ENCODE measurements around the gene USP33. TPM values are rescaled to one million over a fixed set of nuclear protein-coding genes. Genes with fewer than 3 reads are reported as not detected.

The USP33 gene
- total RNA-seq, 1 experiment from 2014 or later = 36.1 TPM

DNA sequence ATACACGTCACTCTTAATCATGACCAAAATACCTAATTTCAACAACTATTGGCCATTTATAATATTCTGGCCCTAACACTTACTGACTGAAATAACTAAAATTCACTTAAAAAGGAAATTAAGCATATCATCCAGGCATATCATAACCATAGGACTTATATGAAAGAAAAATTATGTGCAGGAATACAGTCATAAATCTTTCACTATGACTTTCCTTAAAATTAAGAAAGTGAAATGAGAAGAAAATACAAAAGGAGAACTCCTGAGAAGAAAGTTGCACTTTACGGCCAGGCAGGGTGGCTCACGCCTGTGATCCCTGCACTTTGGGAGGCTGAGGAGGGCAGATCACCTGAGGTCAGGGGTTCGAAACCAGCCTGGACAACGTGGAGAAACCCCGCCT, 86.6 kb downstream of the USP33 start:
- POLR2A ChIA-PET = no interaction called here
- BruUV-seq (replicated peaks) = no TSS peak
- Mint-ChIP-seq H3K4me1 (ENCODE audit: low read depth, unreplicated experiment) (no peaks in the 10 kb centered on the region), H3K4me3 (ENCODE audit: unreplicated experiment) (no peak overlapping the region), H3K36me3 (ENCODE audit: insufficient read depth, unreplicated experiment) (peaks cover 4% of the 10 kb centered on the region), H3K27ac (ENCODE audit: unreplicated experiment) (no peak overlapping the region), H3K9me3 (ENCODE audit: unreplicated experiment) (no peaks in the 10 kb centered on the region), H3K27me3 (ENCODE audit: insufficient read depth, unreplicated experiment) (no peaks in the 10 kb centered on the region)
- no peaks in the 10 kb centered on the region for H3K36me3 ChIP-seq (ENCODE audit: control insufficient read depth, insufficient read depth, low read length)
- no peak overlapping the region for H3K4me3 ChIP-seq (ENCODE audit: low read depth, low read length)
- H3K27me3 ChIP-seq (replicated peaks; ENCODE audit: control insufficient read depth, insufficient read depth, low read length) = no peaks in the 10 kb centered on the region
- TF ChIP-seq CTCF (IDR thresholded peaks at IDR 0.05; ENCODE audit: insufficient read depth in 1 of 2, low read depth in 1 of 2, low read length in 1 of 2, severe bottlenecking in 1 of 2, unreplicated experiment in 1 of 2) = no peak
- no peak for DNase-seq
- CTCF ChIA-PET = no interaction called here
- H3K9me3 ChIP-seq = no peaks in the 10 kb centered on the region
- H3K4me1 ChIP-seq = peaks cover 19% of the 10 kb centered on the region
- intact Hi-C loops (cut with micrococcal nuclease; ENCODE audit: unreplicated experiment) = no loop called here

DNA sequence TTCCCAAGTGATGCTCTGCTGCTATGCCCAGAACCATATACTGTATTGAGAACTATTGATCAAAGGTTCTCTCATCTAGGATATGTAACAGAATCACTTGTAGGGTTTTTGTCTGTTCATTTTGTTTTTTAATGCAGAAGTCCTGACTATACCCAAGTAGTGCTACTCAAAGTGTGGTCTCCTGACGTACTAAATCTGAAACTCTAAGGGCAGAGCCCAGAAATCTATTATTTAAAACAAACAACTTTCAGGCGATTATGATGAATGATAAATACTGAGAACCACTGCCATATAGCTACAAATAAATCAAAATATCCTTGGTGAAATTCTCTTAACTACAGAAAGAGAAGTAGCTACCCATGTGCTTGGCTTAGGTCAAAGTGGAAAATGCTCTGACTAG, 87.3 kb downstream of the USP33 start:
- Histone ChIP-seq H3K9me3 (no peaks in the 10 kb centered on the region), H3K27me3 (replicated peaks; ENCODE audit: control insufficient read depth, insufficient read depth, low read length) (no peaks in the 10 kb centered on the region), H3K36me3 (ENCODE audit: control insufficient read depth, insufficient read depth, low read length) (no peaks in the 10 kb centered on the region), H3K4me3 (ENCODE audit: low read depth, low read length) (no peak overlapping the region), H3K4me1 (peaks cover 22% of the 10 kb centered on the region)
- Mint-ChIP-seq H3K9me3 (ENCODE audit: unreplicated experiment) (no peaks in the 10 kb centered on the region), H3K27ac (ENCODE audit: unreplicated experiment) (no peak overlapping the region), H3K4me1 (ENCODE audit: low read depth, unreplicated experiment) (peaks cover 4% of the 10 kb centered on the region), H3K4me3 (ENCODE audit: unreplicated experiment) (no peak overlapping the region), H3K27me3 (ENCODE audit: insufficient read depth, unreplicated experiment) (no peaks in the 10 kb centered on the region), H3K36me3 (ENCODE audit: insufficient read depth, unreplicated experiment) (peaks cover 4% of the 10 kb centered on the region)
- intact Hi-C loops (cut with micrococcal nuclease; ENCODE audit: unreplicated experiment) = no loop called here
- ChIA-PET CTCF (no interaction called here), POLR2A (no interaction called here)
- no peak for DNase-seq
- no TSS peak for BruUV-seq (replicated peaks)
- TF ChIP-seq CTCF (IDR thresholded peaks at IDR 0.05; ENCODE audit: insufficient read depth in 1 of 2, low read depth in 1 of 2, low read length in 1 of 2, severe bottlenecking in 1 of 2, unreplicated experiment in 1 of 2) = no peak

- Mint-ChIP-seq H3K27ac (ENCODE audit: unreplicated experiment) (no peak overlapping the region), H3K4me3 (ENCODE audit: unreplicated experiment) (no peak overlapping the region), H3K36me3 (ENCODE audit: insufficient read depth, unreplicated experiment) (peaks cover 4% of the 10 kb centered on the region), H3K27me3 (ENCODE audit: insufficient read depth, unreplicated experiment) (no peaks in the 10 kb centered on the region), H3K9me3 (ENCODE audit: unreplicated experiment) (no peaks in the 10 kb centered on the region), H3K4me1 (ENCODE audit: low read depth, unreplicated experiment) (peaks cover 7% of the 10 kb centered on the region)
- POLR2A ChIA-PET = no interaction called here
- TF ChIP-seq CTCF (IDR thresholded peaks at IDR 0.05; ENCODE audit: insufficient read depth in 1 of 2, low read depth in 1 of 2, low read length in 1 of 2, severe bottlenecking in 1 of 2, unreplicated experiment in 1 of 2) = no peak
- intact Hi-C loops (cut with micrococcal nuclease; ENCODE audit: unreplicated experiment) = no loop called here
- H3K4me1 ChIP-seq = peaks cover 26% of the 10 kb centered on the region
- H3K4me3 ChIP-seq (ENCODE audit: low read depth, low read length) = no peak overlapping the region
- H3K9me3 ChIP-seq = no peaks in the 10 kb centered on the region
- CTCF ChIA-PET = no interaction called here
- DNase-seq = no peak
- BruUV-seq (replicated peaks) = no TSS peak
- no peaks in the 10 kb centered on the region for H3K36me3 ChIP-seq (ENCODE audit: control insufficient read depth, insufficient read depth, low read length)
- no peaks in the 10 kb centered on the region for H3K27me3 ChIP-seq (replicated peaks; ENCODE audit: control insufficient read depth, insufficient read depth, low read length)
Measured at GRCh38 chr1:77671836-77672235, 87.8 kb downstream of the USP33 start.
